Neutrophil (primary cell): ENCODE results near the gene TIMP2.

ENCODE experiments used
- H3K27ac ChIP-seq: fragments of 200-600 bp; sonication (generic); 2 replicates; pipeline ENCODE4 v1.5.1; 2016; ENCODE audit warnings: mild to moderate bottlenecking, moderate library complexity
- H3K27me3 ChIP-seq: fragments of 200-600 bp; sonication (generic); 2 replicates; pipeline ENCODE4 v1.6.0; 2016; ENCODE audit warnings: mild to moderate bottlenecking
- H3K36me3 ChIP-seq: fragments of 200-600 bp; sonication (generic); 2 replicates; pipeline ENCODE4 v1.5.1; 2017
- H3K4me1 ChIP-seq, 2 experiments: fragments of 200-600 bp in 1 of 2; sonication (generic) in 1 of 2; 1 replicate in 1 of 2; 2 replicates in 1 of 2; pipeline versions ENCODE4 v1.5.1 to v1.6.1; 2013 to 2016; ENCODE audit warnings: low read depth in 1 of 2, low read length in 1 of 2, mild to moderate bottlenecking in 1 of 2, moderate library complexity in 1 of 2; ENCODE audit not compliant: control insufficient read depth in 1 of 2, insufficient read depth in 1 of 2
- H3K4me3 ChIP-seq, 2 experiments: fragments of 200-600 bp in 1 of 2; sonication (generic) in 1 of 2; 1 replicate in 1 of 2; 2 replicates in 1 of 2; pipeline ENCODE4 v1.5.1; 2013 to 2016; ENCODE audit warnings: low read depth in 1 of 2, low read length in 1 of 2, mild to moderate bottlenecking in 1 of 2, moderate library complexity in 1 of 2
- H3K9me3 ChIP-seq: fragments of 200-600 bp; sonication (generic); 2 replicates; pipeline ENCODE4 v1.5.1; 2016
- CTCF ChIP-seq: fragments of 200-600 bp; sonication (generic); IDR thresholded peaks from 2 replicates; pipeline ENCODE4 v1.5.1; 2016; ENCODE audit warnings: antibody characterized with exemption

The TIMP2 gene

GRCh38 chr17:78953356-78954350 lies 28.5 kb upstream of the TIMP2 start:
- Histone ChIP-seq H3K27me3 (no peaks in the 10 kb centered on the region), H3K36me3 (no peaks in the 10 kb centered on the region), H3K4me1 (no peaks in the 10 kb centered on the region), H3K9me3 (no peaks in the 10 kb centered on the region), H3K27ac (no peak overlapping the region), H3K4me3 (no peak overlapping the region)
- TF ChIP-seq CTCF, result no peak

GRCh38 chr17:78952706-78953105 lies 27.5 kb upstream of the TIMP2 start:
- H3K9me3 ChIP-seq, result no peaks in the 10 kb centered on the region
- H3K36me3 ChIP-seq, result no peaks in the 10 kb centered on the region
- H3K27me3 ChIP-seq, result no peaks in the 10 kb centered on the region
- H3K27ac ChIP-seq, result no peak overlapping the region
- no peak for TF ChIP-seq CTCF
- H3K4me1 ChIP-seq, result no peaks in the 10 kb centered on the region
- no peak overlapping the region for H3K4me3 ChIP-seq

GRCh38 chr17:78951967-78952551 lies 26.9 kb upstream of the TIMP2 start:
- TF ChIP-seq CTCF, result no peak
- no peaks in the 10 kb centered on the region for H3K9me3 ChIP-seq
- no peak overlapping the region for H3K27ac ChIP-seq
- H3K27me3 ChIP-seq, result no peaks in the 10 kb centered on the region
- H3K36me3 ChIP-seq, result no peaks in the 10 kb centered on the region
- H3K4me1 ChIP-seq, result no peaks in the 10 kb centered on the region
- no peak overlapping the region for H3K4me3 ChIP-seq

- no peaks in the 10 kb centered on the region for H3K4me1 ChIP-seq
- no peaks in the 10 kb centered on the region for H3K9me3 ChIP-seq
- no peak overlapping the region for H3K27ac ChIP-seq
- no peaks in the 10 kb centered on the region for H3K27me3 ChIP-seq
- TF ChIP-seq CTCF, result no peak
- H3K4me3 ChIP-seq, result no peak overlapping the region
- no peaks in the 10 kb centered on the region for H3K36me3 ChIP-seq
Measured at GRCh38 chr17:78950870-78951269, 25.7 kb upstream of the TIMP2 start.

GRCh38 chr17:78947235-78948149 lies 22.3 kb upstream of the TIMP2 start:
- H3K27ac ChIP-seq, result no peak overlapping the region
- no peaks in the 10 kb centered on the region for H3K36me3 ChIP-seq
- no peaks in the 10 kb centered on the region for H3K27me3 ChIP-seq
- H3K9me3 ChIP-seq, result no peaks in the 10 kb centered on the region
- no peaks in the 10 kb centered on the region for H3K4me1 ChIP-seq
- TF ChIP-seq CTCF, result no peak
- H3K4me3 ChIP-seq, result no peak overlapping the region
